NCI-H2029 treated with DMSO at 0.1 percent for 48 hours (cell line): ENCODE measurements around the gene BBLN.
"Not testable (repeated sequence)": the region's sequence is repeated elsewhere in the genome, so short reads cannot be mapped to it uniquely, and the experiment has no call there.

Experiments
- DNase-seq: peaks from one replicate; lab custom pipeline; 2025; lab: John Stamatoyannopoulos, UW

The BBLN gene

DNA sequence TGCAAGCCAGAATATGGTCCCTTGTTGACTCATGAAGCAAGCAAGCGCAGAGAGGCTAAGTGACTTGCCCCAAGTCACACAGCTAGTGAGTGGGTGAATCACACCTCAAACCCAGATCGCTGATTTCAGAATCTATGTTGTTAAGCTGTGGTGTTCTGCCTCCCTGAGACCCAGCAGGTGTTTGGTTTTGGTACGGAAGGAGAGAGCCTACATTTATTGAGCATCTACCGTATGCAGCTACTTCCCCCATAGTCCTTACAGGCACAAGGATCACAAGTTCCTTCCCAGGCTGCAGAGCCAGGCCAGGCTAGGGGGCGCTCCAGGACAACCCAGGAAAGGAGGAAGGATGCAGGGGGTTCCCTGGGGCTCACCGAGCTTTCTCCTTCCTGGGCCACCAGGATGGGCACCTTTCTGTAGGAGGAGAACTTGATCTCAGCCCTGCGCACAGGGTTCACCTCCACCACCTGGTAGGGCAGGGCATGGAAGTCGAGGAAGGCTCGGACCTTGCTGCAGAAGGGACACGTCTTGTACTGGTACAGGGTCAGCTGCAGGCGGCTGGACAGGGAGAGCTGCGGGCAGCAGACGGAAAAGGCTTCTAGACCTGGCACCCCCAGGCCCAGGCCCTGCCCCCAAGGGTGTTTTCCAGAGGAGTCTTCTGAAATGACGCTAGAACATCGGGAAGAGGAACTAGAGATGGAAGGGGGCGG is 35.0 kb upstream of the BBLN start:
- no peak for DNase-seq

DNA sequence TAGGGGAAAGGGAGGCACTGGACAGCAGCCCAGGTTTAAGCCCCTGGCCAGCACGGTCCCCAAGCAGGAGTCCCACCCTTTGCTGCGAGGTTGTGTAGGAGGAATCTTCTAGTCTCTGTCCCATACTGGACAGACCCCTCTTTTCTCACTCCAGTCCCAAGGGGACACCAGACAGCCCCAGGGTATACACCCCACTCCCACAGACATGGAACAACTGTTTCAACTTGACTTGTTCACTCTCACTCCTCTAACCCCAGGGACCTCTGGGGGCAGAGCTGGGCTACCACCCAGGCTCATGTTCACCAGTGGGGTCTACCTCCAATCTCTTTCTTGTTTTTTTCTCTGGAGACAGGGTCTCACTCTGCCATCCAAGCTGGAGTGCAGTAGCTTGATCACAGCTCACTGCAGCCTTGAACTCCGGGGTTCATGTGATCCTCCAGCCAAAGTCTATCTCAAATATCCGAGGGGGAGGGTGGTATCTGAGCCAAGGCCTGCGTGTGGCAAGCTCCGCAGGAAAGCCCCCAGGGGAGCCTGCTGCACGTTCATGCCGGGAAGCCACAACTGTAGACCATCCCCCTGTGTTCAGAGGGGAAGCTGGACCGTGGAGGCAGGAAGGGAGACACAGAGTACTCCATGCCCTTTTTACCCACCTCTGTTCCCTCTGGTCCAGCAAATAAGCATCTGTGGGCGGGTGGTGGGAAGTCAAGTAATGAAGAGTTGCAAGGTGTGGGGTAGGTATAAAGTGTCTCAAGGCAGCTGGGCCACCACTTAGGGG is 34.3 kb upstream of the BBLN start:
- no peak for DNase-seq

DNA sequence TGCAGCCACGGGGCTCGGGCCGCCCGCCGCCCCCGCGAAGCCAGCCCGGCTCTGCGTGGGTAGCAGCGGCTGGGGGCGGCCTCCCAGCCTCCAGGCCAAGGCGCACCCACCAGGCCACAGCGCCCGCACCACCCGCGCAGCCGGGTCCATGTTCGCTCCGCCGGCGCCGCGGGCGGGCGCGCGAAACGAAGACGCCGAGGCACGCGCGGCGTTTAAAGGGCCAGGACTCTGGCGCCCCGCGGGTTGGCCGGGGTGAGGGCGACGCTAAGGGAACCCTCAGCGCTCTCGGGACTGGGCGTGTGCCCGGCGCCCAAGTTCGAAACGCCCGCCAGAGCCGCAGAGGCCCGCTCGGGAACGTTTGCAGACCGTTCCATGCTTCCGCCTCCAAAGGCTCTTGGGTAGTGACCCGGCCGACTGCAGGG is 32.5 kb upstream of the BBLN start, which contains the start of gene PTGES2:
PTGES2 (minus strand) TSS at position 162 of the 422 bp plus-strand sequence; CDS start at position 150, 12 bp downstream.
- peak; percentile 61 for DNase-seq

- DNase-seq, result peak; percentile 71
Observed at GRCh38 chr9:128127990-128128835, 31.9 kb upstream of the BBLN start.

GRCh38 chr9:128128836-128129590 is 31.1 kb upstream of the BBLN start:
- DNase-seq, result no peak

- not testable (repeated sequence) for DNase-seq
Observed at GRCh38 chr9:128129976-128130590, 30.0 kb upstream of the BBLN start.

GRCh38 chr9:128130651-128131050 is 29.4 kb upstream of the BBLN start:
- not testable (repeated sequence) for DNase-seq

DNA sequence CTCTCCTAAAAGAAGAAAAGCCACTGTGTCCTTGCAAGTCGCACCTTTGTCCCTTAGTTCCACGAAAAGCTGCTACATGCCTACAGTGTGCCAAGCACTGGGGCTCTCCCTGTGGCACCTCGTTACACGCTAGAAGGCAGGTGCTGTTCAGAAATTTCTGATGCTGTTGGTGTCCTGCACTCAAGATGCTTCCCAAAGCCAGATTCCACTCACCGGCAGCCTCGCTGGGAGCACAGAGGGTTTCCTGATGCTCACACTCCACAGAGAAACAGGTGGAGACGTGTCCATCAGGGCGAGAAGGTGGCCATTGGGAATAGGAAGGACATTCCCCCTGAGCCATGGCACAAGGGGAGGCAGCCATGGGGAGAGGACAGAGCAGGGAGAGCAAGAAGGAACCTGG is 28.7 kb upstream of the BBLN start:
- DNase-seq, result not testable (repeated sequence)

GRCh38 chr9:128132139-128132538 is 27.9 kb upstream of the BBLN start:
- not testable (repeated sequence) for DNase-seq

DNA sequence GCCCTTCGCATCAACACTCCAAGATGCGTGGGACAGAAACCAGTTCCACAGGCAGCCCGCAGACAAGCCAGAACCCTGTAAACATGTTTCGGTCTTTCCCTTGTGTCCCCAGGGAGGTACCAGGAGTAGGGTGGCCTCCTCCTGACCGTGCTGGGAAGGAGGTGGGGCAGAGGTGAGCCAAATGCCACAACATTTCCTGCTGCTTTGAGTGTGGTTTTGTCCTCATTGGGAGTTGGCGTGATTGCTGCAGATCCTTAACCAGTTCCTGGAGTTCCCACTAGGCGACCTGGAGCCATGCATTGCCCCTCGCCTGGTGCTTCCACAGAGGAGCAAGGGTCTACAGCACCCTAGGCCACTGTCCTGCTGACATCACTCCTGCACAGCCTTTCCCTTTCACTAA is 24.5 kb upstream of the BBLN start:
- DNase-seq, result not testable (repeated sequence)

DNA sequence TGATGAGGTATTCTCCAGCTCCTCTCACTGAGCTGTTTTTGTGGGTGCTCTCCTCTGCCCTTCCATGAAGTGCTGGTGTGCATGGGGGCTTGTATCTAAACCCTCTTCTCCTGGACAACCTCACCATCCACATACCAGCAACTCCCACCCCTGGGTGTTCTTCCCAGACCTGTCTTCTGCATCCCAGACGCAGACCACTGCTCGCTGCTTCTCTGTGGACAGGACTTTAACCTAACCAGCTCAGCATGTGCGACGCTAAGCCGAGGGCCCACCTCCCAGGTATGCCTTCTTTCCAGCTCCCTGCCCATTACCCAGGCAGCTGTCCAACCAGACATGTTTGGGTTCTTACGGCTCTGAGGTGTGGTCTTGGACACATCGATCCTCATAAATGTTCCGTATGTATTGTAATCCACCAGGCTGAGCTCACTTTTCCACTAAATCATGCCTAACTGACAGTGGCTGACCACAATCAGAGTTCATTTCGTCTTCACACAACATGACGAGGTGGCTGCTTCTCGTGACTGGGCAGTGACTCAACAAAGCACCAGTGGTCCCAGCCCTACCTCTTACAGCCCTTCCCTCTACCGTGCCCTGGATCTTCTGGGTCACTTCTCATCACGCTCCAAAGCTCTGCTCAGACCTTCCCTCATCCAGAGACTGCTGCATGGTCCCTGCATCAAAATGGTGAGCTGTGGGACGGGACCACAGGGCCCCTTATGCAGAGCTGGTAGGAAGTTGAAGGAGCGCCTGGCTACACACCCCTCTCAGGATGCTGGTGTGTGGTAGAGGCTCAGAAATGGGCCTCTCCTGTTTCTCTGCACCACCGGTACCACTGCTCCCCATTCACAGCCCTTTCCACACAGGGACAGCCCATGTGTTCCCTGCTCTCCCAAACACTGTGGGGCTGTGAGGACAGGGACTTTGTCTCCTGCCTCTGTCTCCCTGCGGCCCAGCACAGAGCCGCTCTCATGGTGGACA is 23.0 kb upstream of the BBLN start:
- no peak for DNase-seq

DNA sequence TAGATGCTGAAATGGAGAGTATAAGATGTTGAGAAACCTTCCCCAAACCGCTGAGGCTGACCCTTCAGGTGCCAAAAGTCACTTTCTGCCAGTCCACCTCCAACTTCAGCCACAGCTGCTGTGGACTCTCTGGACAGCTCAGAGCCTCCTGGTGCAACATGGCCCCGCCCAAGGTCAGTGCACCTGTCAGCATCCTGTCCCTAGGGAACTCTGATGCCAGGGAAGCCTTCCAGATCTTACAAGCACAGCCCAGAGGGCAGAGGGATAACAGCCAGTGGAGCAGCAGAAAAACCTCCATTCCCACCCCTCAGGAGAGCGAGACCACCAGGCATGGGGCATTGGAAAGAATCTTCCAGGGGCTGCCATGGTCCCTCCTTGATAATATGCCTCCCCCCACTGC is 22.1 kb upstream of the BBLN start:
- no peak for DNase-seq

DNA sequence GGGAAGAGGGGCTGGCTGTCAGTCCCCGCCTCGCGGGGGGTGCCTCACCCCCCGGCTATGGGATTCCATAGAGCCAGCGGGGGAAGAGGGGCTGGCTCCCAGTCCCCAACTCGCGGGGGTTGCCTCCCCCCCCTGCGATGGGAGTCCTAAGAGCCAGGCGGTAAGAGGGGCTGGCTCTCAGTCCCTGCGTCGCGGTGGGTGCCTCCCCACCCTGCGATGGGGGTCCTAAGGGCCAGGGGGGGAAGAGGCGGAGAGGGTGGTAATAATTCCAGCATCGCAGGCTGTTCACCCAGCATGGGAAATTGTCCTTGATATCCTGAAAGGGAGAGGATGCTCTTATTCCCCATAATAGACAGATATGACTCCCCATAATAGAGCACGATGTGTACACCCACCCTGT is 20.4 kb upstream of the BBLN start:
- no peak for DNase-seq

GRCh38 chr9:128141604-128142003 is 18.5 kb upstream of the BBLN start:
- DNase-seq, result no peak

GRCh38 chr9:128142061-128142460 is 18.0 kb upstream of the BBLN start:
- DNase-seq, result no peak

GRCh38 chr9:128142596-128142995 is 17.5 kb upstream of the BBLN start:
- DNase-seq, result no peak

DNA sequence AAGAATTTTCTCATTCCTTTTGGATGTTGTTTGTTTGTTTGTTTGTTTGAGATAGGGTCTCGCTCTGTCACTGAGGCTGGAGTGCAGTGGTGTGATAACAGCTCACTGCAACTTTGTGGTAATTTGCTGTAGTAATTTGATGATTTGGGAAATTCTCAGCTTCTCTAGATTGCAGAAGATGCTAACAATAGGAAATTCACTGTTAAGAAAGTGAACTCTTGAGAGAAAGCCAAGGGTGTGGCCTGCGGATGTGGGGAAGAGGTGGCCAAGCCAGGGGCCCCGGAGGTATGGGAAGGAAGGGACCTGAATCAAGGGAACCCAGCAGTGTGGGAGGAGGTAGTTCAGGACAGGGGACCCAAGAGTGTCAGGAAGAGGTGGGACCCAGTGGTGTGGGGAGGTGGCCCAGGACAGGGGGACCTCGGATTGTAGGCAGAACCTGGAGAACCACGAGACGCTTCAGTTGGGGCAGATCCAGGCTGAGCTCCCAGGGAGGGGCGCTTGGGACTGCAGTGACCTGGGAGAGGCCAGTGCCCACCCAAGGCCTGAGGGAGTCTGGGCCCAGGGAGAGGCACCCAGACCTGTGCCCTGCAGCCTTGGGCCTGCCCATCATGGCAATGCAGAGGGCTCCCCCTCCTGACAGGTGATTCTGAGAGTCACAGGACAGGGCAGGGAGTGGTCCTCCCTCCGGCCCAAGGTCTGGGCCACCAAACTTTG is 16.4 kb upstream of the BBLN start:
- no peak for DNase-seq

- no peak for DNase-seq
Observed at GRCh38 chr9:128144239-128145181, 15.6 kb upstream of the BBLN start.
